Pancreas (tissue), 10 donors: ENCODE results near the gene IFIT1. TPM values are rescaled to one million over a fixed set of nuclear protein-coding genes. Genes with fewer than 3 reads are reported as not detected.
A peak's percentile ranks its signal among the peaks of the same experiment; 100 is the strongest.

ENCODE experiments used
- ATAC-seq, 4 donors: fragments of 200-7000 bp; cut with Tn5 transposase; one replicate each; pipeline versions ENCODE4 v1.8.0 to v1.9.1; 2020; ENCODE audit warnings: mild to moderate bottlenecking in 4 of 4, moderate library complexity in 4 of 4
- DNase-seq, 6 donors: peaks; one replicate each; pipeline ENCODE4 v3.0.0-alpha.2; 2020
- FAIRE-seq: peaks from 2 replicates; lab custom pipeline; 2012; peaks lifted over from hg19 to GRCh38; lab: Jason Lieb, UNC
- H3K27ac ChIP-seq, 4 donors: fragments of 200-600 bp; sonication (generic); 1 replicate in 3 of 4; 2 replicates in 1 of 4; pipeline versions ENCODE4 v1.5.0 to v1.8.0; 2020
- H3K27me3 ChIP-seq, 4 donors: fragments of 200-600 bp; one replicate each; pipeline ENCODE4 v1.8.0; 2021
- H3K36me3 ChIP-seq, 3 donors: fragments of 200-600 bp; sonication (generic) in 1 of 3; one replicate each; pipeline versions ENCODE4 v1.5.0 to v1.8.0; 2020 to 2021
- H3K4me1 ChIP-seq, 3 donors: fragments of 200-600 bp; one replicate each; pipeline ENCODE4 v1.8.0; 2021
- H3K4me3 ChIP-seq, 4 donors: fragments of 200-600 bp; sonication (generic) in 2 of 4; one replicate each; pipeline versions ENCODE4 v1.5.0 to v1.8.0; 2020 to 2021
- H3K9me3 ChIP-seq, 4 donors: fragments of 200-600 bp; one replicate each; pipeline ENCODE4 v1.8.0; 2021
- CTCF ChIP-seq, 4 donors: fragments of 200-600 bp; sonication (generic) in 3 of 4; IDR thresholded peaks; one replicate each; pipeline versions ENCODE4 v1.5.0 to v1.8.0; 2021; ENCODE audit warnings: antibody characterized with exemption in 4 of 4
- WGBS, 2 donors: extraction: QIAGEN DNeasy Blood & Tissue Kit; methylation state at CpG; one replicate each; pipeline ENCODE4 v1.1.7; 2013; 5-methylcytosine and 5-hydroxymethylcytosine counted together
- intact Hi-C, 3 donors: fragments of 100-400 bp; cut with DNase I; formaldehyde crosslinking; loops; one replicate each; pipeline versions ENCODE4 v1.11.1 to v1.14.2; 2022
- polyA plus RNA-seq, 2 donors: library from polyadenylated mRNA; stranded (reverse); fragments of 200-250 nt; gene quantifications; one replicate each; pipeline ENCODE4 v1.2.3, GENCODE V29; 2013
- total RNA-seq, 6 donors: library from RNA; stranded (reverse); fragmentation: NEBNext Ultra II Directional in 4 of 6; extraction: Animal tissue kit (Norgen Biotek cat#: 25700) in 4 of 6; gene quantifications; one replicate each; pipeline versions ENCODE4 v1.2.1 to v1.2.4, GENCODE V29; 2021 to 2023
- donor health status: healthy with polysubstance abuse.
- donor health status: DM: no; HTN: no; CAD: no; lungs with moderate emphysema.
- donor health status: DM: no; HTN: no; CAD: no.
- donor health status: control.
- donor health status: control.
- donor health status: Bipolar disorder and iron deficiency.
- donor health status: DM: yes; HTN: yes; CAD: no.
- donor health status: DM: no; HTN: no; CAD: no.
- donor health status: DM: no; HTN: no; CAD: no.
- donor health status: DM: yes; HTN: yes; CAD: no.

IFIT1 gene
- total and polyA plus RNA-seq, 8 donors, result 2.4 to 11.4 (median 4.0) TPM

- 4 to 8% methylated on average over 3 of the region's 3 CpGs for WGBS, 2 donors
- DNase-seq, result peak in 5 of 6 donors; percentile 82 to 93 (median 92)
- peak overlapping the region; percentile 40 to 92 (median 77) for H3K27ac ChIP-seq
- TF ChIP-seq CTCF (IDR thresholded peaks at IDR 0.05), result no peak
- peak; percentile 77 for FAIRE-seq
- intact Hi-C loops, result no loop called here
- ATAC-seq, result peak; percentile 94 to 98 (median 98)
- no peaks in the 10 kb centered on the region for H3K9me3 ChIP-seq
- H3K4me3 ChIP-seq, result peak overlapping the region in 1 of 4 donors; percentile 5
- peaks cover 21 to 31% (median 24%) of the 10 kb centered on the region in 3 donors for H3K4me1 ChIP-seq
- no peaks in the 10 kb centered on the region for H3K27me3 ChIP-seq
- no peaks in the 10 kb centered on the region for H3K36me3 ChIP-seq
These were observed 18.3 kb upstream of the IFIT1 start for GRCh38 chr10:89373916-89374711.

- intact Hi-C loops, result no loop called here
- H3K27me3 ChIP-seq, result no peaks in the 10 kb centered on the region
- peak in 3 of 6 donors; percentile 21 to 43 (median 29) for DNase-seq
- no peak for TF ChIP-seq CTCF (IDR thresholded peaks at IDR 0.05)
- no peaks in the 10 kb centered on the region for H3K9me3 ChIP-seq
- no peak for FAIRE-seq
- peak; percentile 19 to 46 (median 28) for ATAC-seq
- H3K4me1 ChIP-seq, result peaks cover 21 to 31% (median 24%) of the 10 kb centered on the region in 3 donors
- H3K36me3 ChIP-seq, result no peaks in the 10 kb centered on the region
- H3K4me3 ChIP-seq, result no peak overlapping the region
- peak overlapping the region; percentile 40 to 92 (median 77) for H3K27ac ChIP-seq
These were observed 17.7 kb upstream of the IFIT1 start for GRCh38 chr10:89374713-89375141.

GRCh38 chr10:89377705-89378637 lies 14.5 kb upstream of the IFIT1 start, which contains the start of gene IFIT1B:
Gene IFIT1B, plus strand, starts transcription at chr10:89378056. Its CDS starts 80 bp downstream, at chr10:89378136.
- Histone ChIP-seq H3K27ac (no peak within 1 kb of the TSS), H3K27me3 (no peaks in the 10 kb centered on the region), H3K4me3 (no peak within 1 kb of the TSS), H3K9me3 (no peaks in the 10 kb centered on the region), H3K36me3 (no peaks in the 10 kb centered on the region), H3K4me1 (peaks cover 21 to 27% (median 24%) of the 10 kb centered on the region in 3 donors)
- TF ChIP-seq CTCF (IDR thresholded peaks at IDR 0.05), result no peak
- intact Hi-C loops, result no loop called here
- DNase-seq (no peak), ATAC-seq (no peak), FAIRE-seq (no peak)
- WGBS, 2 donors, result 88 to 90% methylated on average over 5 of the region's 5 CpGs

- H3K4me3 ChIP-seq, result no peak overlapping the region
- no peaks in the 10 kb centered on the region for H3K36me3 ChIP-seq
- H3K9me3 ChIP-seq, result no peaks in the 10 kb centered on the region
- H3K4me1 ChIP-seq, result peaks cover 12 to 16% (median 15%) of the 10 kb centered on the region in 3 donors
- intact Hi-C loops, result no loop called here
- no peak overlapping the region for H3K27ac ChIP-seq
- ATAC-seq (no peak), FAIRE-seq (no peak), DNase-seq (no peak)
- TF ChIP-seq CTCF (IDR thresholded peaks at IDR 0.05), result no peak
- no peaks in the 10 kb centered on the region for H3K27me3 ChIP-seq
These were observed 13.3 kb upstream of the IFIT1 start for GRCh38 chr10:89379103-89379502.
